ENCODE results near the gene PAK5.

- TF ChIP-seq CTCF (IDR thresholded peaks at IDR 0.05) (no peak), POLR2A (IDR thresholded peaks at IDR 0.05) (no peak)
Measured at GRCh38 chr20:9808166-9808565, 30.7 kb downstream of the PAK5 start.

Data from Peyer's patch (tissue), 4 donors.